T-helper 1 cell (primary cell): ENCODE results near the gene MGAT5.
A peak's percentile ranks its signal among the peaks of the same experiment; 100 is the strongest.

Experiments used
- DNase-seq, 5 donors: peaks; one replicate each; pipeline ENCODE4 v3.0.0-alpha.2; 2012 to 2020

MGAT5 gene

DNA sequence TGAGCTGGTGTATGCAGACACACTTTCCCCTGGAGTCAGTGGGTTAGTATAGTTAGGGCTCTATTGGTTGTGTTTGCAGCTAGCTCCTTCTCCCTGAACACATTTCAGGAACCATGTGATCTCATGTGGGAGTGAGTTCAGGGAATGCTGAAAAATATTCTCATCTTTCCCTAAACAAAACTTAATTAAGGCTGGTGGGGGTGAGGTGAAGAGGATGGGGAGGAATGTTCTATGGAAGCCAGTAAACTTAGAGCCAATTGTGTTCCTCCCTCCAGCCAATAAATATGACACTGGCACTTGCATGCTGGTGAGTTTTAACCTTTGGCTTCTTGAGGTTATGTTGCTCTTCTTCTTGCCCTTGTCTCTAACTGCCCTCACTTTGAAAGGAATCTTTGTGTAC lies 952 bp downstream of the MGAT5 start:
- DNase-seq = no peak

DNA sequence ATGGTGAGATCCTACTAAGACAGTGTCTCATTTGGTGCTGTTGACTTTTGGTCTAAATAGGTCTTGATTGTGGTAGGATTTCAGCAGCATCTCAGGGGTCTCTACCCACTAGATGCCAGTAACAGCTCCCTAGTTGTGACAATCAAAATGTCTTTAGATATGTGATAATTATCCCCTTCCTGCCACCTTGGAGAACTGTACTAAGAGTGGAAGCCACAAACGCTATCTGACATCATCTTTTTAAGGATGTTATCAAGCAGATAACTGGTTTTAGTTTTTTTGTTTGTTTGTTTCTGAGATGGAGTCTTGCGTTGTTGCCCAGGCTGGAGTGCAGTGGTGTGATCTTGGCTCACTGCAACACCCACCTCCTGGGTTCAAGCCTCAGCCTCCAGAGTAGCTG lies 3.1 kb downstream of the MGAT5 start:
- DNase-seq = no peak

DNA sequence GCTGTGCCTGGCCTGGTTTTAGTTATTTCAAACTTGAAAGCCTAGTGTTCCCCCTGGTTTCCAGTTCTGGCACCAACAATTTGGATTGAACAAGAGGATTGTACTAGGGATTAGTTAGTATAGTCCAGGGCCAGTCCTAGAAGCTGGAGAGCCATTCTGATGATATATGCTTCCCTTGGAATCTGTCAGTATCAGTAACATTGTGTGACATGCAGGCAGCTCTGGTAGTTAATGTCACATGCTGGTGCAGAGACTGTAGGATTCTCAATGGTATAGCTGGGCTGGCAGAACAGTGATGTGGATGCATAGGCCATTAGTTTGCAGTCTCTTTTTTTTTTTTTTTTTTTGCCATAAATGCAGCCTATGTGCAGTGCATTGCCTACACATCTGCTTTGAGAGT lies 3.6 kb downstream of the MGAT5 start:
- no peak for DNase-seq

DNA sequence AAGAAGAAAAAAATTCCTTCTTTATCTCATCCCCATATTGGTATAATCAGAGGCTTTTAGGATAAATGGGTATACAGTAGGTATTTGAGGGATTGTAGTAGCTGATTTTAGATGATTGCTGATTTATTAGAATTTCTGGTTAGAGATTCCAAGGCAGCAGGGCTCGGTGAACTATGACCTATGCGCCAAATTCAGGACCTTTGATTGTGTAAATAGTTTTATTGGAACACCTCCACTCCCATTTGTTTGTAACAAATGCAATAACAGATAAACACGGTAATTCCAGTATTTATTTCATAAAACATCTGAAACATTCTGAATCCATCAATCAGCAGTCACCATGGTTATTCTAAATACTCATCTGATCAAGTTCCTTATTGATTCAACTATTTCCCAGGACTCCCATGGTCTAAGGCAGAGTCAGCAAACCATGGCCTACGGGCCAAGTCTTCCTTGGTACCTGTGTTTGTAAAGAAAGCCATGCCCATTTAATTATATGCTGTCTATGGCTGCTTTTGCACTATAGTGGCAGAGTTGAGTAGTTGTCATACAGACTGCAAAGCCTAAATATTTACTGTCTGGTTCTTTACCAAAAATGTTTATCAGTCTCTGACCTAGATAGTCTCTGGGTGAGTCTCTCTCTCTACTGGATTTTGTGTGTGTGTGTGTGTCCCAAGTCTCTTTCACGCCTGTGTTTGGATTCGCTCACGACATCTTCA lies 4.3 kb downstream of the MGAT5 start:
- no peak for DNase-seq

DNA sequence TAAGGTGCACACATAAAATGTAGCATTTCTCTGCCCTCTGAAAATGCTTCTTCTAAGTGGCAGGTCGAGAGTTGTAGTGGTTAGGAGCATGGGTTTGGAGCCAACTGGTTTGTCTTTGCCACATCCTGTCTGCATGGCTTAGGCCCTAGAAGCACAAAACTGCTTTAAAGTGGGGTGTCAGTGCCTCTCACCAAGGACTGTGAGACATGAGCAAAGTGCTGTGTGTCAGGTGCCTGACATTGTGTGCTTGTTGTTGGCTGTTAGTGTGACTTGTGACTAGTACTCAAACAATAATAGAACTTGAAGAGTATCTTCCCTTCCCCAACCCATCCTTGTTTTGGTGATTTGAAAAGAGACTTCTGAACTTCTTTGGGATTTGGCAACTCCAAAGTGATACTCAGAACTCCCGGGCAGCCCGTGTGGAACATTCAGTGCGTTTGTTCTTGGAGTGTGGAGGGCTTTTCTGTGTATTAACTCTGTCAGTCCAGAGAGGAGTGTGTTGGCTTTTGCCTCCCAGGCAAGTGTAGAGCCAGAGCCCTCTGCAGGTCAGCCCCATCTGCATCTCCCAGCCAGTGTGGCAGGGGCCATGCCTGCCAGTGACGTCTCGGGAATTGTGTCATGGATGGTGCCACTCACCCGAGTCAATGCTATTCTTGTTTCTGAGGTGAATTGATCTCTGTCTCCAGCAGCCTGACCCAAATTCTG lies 5.0 kb downstream of the MGAT5 start:
- peak; percentile 9 to 81 (median 30) for DNase-seq

DNA sequence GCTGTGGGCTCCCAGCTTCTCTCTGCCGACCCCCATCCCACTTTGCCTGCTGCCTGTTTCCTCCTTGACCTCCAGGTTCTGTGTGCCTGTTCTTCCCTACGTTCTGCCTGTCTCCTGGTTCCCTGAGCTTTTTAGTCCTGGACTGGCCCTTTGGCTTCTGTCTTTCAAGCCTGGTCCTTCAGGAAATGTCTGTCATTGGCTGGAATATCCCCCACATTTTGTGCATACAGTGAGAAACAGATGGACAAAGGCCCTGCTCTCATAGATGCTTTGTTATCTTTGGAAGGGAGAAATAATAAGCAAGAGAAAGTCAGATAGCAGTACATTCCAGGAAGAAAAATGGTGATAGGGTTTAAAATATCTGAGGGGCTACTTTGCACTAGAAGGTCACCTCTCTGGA lies 5.7 kb downstream of the MGAT5 start:
- DNase-seq = no peak

DNA sequence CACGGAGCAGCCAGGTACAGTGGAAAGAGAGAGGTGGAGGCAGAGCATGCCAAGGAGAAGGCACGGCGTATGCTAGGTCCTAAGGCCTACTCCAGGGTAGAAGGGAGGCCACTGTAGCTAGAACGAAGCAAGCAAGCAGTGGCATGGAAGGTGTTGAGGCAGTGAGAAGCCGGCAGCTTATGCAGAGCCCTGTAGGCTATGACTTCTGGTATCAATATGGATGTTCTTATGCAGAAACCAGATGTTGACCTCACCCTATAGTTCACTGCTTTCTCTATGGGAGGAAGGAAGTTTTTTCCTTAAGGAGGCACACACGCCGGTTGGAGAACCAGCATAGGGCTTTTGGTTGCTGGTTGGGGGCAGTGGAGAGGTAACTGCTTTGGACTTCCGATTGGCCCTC lies 6.1 kb downstream of the MGAT5 start:
- no peak for DNase-seq

DNA sequence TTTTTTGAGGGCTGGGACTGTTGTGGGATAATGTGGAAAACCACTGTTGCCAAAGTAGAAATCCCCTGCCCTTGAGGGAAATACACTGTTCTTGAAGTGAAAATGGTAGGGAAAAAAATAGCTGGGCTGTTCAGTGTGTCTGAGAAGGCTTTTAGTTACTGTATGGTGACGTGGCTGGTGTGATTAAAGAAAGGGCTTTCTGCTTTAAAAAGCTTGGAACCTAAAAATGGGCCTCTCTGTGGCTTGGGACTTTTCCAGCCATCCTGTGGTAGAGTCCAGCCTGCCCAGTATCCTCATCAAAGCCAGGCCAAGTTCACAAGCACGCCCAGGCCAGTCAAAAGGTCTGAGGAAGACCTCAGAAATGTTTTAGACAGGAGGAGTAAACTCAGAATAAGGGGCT lies 6.8 kb downstream of the MGAT5 start:
- DNase-seq = no peak

DNA sequence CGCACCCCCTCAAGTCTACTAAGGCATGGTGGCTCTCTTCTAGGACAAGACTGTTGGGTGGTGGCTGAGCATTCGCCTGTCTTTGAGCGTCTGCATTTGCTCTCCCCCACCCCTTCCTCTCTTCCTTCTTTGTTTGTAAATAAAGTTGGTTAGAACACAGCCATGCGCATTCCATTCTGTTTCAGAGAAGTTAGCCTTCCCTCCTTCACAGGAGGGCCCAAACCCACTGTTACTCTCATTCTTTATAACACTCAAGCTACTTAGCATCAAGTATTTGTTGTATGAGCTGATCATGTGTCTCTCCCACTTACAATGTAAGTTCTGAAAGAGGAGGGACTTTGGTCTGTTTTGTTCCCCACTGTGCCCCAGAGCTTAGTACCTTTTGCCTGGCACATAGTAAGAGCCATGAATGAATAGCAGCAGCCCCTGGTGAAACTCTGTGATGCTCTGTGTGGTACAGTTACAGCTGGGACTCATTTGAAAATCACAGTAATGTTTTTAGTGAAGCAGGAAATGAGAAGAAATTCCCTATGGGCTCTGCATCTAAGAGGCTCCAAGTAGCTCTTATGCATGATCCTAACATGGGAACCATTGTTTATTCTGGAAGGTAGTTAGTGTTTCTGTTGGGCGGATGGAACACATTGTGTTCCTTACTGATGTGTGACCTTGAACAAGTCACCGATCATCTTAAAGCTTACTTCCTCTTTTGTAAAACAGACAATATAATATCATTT lies 7.7 kb downstream of the MGAT5 start:
- no peak for DNase-seq

DNA sequence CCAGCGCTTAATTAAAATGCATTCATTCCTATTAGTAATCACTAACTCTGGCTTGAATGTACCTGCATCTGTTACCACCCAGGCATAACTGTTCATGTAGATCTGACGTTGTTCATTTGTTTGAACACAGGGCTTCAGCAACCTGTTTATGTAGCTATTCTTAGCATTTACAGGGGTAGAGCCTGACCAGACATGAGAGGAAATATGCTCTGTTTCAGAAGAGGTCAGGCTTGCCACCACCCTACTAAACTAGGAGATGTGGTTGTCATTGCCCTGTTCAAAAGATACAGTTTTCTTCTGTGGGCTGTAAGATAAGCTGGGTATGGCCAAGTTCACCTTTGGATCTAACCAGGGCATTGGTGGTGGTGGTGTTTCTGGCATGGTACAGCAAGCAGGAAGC lies 8.8 kb downstream of the MGAT5 start:
- DNase-seq = no peak

DNA sequence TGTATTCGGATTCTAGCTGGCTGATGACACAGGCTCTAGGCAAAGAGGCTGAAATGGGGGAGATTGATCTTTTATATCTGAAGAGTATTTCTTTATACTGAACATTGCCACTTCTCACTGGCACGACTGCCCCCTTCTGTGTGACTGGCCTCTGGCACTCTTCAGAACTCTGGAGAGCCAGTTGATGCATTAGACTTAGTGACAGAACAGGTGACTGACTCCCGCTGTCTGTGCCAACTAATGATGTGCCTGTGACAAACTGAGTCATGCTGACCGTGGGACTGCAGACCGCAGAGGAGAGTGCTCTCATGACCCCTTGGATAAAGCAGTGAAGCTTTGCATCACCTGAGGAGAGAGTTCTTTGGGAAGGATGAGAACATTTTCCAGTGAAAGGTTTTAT lies 14.4 kb downstream of the MGAT5 start:
- DNase-seq = no peak

DNA sequence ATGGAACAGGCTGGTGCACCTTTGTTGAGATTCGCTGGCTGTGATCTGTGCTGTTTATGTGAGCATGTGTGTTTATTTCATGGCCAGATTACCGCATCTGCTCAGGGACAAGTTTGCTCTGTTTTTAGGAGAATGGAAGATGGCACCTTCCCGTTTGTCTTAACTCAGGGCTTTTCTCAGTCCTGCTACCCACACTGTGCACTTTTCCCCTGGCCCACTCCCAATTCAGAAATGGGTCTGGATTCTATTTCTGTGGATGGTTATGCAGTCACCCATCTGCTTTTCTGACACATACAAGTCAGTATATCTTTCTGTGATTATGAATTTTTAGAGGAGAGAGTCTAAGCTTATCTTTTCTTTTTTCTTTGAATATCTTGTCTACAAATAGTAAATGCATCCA lies 15.4 kb downstream of the MGAT5 start:
- no peak for DNase-seq

DNA sequence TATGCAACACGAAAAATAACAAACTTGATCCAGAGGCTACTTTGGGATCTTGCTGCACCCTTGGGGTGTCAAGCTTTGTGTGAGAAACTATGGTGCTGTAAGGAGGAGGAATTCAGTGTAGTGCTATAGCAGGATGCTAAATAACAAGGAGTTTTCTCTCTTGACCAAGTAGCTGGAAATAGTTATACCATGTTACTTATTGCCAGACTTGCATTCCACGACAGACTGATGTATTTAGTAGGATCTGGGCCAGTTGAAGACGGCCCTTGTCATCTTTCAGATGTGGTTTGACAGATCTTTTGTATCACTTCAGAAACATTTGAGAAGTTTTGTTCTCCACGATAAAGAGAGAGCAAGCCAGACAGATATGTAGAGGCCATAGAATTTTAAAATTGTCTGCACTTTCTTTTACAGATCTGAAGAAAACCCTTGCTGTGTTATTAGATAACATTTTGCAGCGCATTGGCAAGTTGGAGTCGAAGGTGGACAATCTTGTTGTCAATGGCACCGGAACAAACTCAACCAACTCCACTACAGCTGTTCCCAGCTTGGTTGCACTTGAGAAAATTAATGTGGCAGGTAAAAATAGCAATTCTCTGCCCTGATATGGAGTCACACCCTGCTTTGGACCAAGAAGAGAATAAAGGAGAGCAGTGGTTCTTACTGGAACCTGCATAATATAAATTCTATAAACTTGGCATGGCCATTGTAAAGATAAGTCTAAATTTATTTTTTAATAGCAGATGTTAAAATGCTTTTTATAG lies 16.3 kb downstream of the MGAT5 start:
- DNase-seq = no peak

DNA sequence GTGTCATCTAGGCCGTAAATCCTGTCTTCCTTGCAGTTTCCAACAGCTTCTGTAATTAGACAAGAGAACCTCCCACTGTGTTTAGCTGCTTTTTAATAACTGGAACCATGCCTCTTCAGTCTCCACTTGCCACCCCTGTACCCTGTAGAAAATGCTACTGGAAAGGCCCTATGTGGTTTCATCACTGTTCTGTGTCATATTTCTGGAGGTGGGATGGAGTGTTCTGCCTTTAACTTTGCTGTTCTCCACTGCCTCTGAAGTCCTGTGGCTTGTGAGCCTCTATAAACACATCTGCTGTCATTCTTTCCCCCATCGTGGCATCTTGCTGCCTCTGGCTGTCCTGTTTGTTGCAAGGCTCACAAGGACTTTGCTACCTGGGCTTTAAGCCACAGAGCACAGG lies 17.9 kb downstream of the MGAT5 start:
- no peak for DNase-seq

DNA sequence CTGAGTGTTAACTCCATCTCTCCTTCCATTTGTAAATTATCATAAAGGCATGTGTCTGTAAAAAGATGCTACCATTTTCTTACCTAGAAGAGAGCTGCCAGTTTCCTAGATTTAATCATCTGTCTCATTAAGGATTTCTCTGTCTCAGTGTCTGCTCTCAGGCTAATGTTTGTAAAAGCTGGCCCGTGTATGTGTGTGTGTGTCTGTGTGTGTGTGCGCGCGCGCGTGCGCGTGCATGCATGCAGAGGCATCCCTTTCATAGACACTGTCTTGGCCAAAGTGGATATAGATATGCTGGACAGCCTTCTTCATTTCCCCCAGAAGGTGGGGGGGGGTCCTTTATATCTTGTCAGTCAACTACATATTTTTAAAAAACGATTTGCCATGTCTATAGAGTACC lies 18.9 kb downstream of the MGAT5 start:
- DNase-seq = no peak

DNA sequence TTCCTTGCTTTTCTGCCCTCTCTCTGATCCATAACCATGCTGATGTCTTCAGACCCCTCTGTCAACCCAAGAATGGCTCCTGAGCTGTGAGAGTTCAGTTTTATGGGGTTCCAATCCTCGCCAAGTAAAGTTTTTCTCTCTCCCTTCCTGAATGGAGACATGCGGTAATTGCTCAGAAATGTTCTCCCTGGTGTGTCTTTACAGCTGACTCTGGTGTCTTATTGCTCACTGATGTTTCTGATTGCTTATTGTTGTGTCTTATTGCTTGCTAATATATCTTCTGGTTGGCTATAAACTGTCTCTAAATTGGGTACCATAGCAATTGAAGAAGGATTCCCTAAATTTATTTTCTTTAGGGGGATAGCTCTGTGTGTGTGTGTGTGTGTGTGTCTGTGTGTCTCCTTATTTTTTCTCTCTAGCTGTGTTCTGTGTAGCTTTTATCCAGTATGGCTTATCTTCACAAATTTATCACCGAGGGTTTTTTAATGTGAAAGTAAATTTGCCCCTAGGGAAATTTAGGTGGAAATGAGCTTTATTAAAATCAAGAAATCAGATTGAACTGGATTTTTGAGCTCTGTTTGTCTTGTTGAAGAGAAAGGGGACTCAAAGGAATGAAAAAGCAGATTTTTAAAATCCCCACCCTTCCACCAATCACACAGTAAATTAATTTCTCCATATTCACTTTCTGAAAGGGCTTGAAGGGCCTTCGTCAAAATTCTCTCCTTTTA lies 19.5 kb downstream of the MGAT5 start:
- no peak for DNase-seq

DNA sequence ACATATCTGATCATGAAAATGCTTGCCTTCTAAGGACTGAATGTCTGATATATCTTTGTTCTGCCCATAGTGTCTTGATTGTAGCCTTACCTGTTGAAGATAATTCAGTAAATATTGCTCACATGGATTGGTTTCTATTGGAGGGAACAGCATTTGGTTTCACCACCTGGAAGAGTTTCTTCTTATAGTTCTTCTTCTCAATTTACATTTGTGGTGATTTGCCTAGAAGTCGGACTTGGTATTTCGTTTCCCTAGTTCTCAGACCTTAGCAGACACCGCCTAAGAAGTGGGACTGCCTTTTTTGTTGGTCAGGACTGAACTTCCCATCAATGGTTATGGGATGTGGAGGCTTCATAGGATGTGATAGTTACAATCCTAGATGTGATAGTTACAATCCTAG lies 20.2 kb downstream of the MGAT5 start:
- DNase-seq = no peak

DNA sequence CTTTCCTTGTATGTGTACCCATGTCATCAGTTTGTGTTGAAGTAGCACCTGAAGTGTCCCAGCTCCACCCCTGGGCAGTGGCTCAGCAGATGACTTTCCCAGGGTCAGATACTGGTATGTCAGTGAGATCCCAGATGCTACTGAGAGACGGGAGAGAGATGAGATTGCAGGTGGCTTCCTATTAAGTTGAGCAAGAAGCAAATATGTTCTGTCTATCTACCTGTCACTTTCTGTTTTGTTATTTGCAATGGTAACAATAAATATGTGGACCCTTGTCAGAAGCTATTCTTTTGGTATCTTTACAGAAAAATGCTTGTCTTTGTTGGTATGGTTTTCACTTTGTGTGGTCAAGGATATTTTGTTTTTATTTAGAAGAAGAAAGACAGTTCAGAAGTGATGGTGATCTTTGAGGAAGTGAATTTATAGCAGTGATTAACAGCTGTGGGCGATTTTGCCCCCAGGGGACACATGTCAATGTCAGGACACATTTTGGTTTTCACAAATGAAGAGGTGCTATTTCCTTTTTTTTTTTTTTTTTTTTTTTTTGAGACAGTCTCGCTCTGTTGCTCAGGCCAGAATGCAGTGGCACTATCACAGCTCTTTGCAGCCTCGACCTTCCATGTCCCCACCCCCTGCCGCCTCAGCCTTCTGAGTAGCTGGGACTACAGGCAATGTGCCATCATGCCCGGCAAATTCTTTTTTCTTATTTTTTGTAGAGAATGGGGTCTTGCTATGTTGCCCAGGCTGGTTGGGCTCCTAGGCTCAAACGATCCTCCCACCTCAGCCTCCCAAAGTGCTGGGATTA lies 21.4 kb downstream of the MGAT5 start:
- no peak for DNase-seq

DNA sequence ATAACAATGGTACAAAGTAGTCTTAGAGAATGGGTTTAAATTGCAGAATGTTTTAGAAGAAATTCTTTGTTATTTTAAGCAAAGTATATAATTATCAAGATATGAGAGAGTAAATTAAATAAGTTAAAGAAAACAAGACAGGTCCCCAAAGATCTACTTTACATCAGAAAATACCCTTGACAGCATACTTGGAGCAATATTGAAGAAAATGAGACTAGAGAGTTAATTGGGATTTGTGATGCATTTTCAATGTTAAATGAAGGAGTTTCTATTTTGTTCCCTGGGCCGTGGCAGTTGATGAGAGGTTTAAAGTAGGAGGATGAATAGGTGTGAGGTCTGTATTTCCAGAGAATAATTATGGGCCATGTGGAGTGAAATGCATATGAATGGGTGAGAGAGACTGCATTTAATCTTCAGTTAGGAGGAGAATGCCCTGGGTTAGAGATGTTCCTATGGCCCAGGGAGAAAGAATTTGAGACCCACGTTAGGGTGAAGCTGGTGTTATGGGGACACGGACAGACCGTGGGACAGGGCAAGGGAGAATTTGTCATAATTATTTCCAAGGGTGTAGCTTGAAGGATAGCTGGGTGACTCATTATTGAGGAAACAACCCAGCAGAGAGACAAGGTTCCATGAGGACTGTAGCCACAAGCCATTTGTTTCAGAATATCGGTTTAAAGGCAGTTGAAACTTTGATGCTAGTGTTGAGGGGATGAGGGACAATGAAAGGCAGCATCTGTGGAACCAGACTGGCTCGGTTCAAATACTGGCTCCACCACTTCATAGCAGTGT lies 22.7 kb downstream of the MGAT5 start:
- no peak for DNase-seq

DNA sequence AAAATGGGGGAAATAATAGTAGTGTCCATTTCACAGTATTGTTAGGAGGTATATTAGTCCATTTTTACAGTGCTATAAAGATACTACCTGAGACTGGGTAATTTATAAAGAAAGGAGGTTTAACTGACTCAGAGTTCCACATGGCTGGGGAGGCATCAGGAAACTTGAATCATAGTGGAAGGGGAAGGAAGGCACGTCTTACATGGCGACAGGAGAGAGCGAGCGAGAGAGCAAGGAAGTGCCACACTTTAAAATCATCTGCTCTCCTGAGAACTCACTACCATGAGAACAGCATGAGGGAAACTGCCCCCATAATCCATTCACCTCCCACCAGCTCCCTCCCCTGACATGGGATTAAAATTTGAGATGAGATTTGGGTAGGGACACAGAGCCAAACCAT lies 23.4 kb downstream of the MGAT5 start:
- DNase-seq = no peak

DNA sequence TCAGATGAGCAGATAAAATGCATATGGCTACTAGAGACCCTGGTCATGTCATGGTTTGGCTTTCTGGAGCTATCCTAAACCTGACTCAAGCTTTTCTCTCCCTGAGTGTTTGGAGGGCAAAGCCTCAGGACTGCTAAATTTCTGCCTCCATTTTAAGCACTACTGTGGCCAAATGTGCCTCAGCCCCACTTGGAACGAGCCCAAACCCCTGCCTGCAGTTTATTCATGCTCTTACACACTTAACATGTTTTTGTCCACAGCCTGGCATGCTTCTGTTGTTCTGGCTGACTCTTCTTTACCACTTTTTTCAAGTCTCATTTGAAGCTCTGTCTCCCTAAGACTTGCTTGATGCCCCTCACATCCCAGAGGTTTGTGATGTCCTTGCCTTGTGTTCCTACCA lies 24.7 kb downstream of the MGAT5 start:
- no peak for DNase-seq
